Activated CD8-positive, alpha-beta memory T cell treated with anti-CD3 and anti-CD28 coated beads, Interleukin-2, amount 50 U/mL, for 1 hour (primary cell): ENCODE measurements around the gene NXT2.
A peak's percentile ranks its signal among the peaks of the same experiment; 100 is the strongest.
"Not testable (repeated sequence)": the region's sequence is repeated elsewhere in the genome, so short reads cannot be mapped to it uniquely, and the experiment has no call there.

ENCODE experiments used
- DNase-seq: peaks from one replicate; pipeline ENCODE4 v3.0.0-alpha.2; 2020; ENCODE audit errors: extremely low read depth

NXT2 gene

GRCh38 chrX:109536439-109537323 is at the start of gene NXT2:
Gene NXT2 (plus strand): TSS chrX:109536844. CDS start chrX:109537007, 163 bp downstream.
- DNase-seq, result peak; percentile 65

GRCh38 chrX:109487640-109488039 is 49.0 kb upstream of the NXT2 start:
- no peak for DNase-seq

DNA sequence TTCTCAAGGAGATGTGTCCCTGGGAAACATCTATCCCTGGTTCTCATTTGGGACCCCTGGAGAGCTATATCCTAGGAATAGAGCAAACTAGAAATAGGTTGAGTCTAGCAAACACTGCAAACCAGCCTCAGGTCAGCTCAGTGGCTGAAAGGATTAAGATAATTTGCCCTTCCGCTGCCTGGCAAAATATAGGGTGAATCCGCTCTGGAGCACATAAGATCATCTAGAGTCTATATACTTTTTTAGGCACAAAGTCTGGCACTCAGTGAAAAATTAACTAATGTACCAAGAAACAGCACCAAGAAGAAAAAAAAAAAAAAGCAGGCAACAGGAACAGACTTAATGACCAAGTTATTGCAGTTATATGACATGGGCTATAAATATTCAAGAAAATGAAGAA is 47.5 kb upstream of the NXT2 start:
- DNase-seq, result no peak

- DNase-seq, result no peak
Measured at GRCh38 chrX:109498434-109498833, 38.2 kb upstream of the NXT2 start.

GRCh38 chrX:109501176-109501575 is 35.5 kb upstream of the NXT2 start:
- DNase-seq, result no peak

DNA sequence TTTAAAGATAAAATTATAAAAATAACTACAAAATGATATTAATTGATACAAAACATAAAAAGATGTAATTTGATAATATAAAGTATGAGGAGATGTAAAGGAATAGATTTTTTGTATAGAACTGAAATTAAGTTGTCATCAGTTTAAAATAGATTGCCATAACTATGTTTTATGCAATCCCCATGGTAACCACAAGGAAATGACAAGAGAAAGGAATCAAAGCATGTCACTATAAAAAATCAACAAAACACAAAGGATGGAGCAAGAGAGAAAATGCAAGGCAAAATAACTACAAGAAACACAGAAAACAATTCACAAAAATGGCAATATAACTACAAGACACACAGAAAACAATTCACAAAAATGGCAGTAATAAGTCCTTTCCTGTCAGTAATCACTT is 27.7 kb upstream of the NXT2 start:
- no peak for DNase-seq

GRCh38 chrX:109511113-109511512 is 25.5 kb upstream of the NXT2 start:
- no peak for DNase-seq

DNA sequence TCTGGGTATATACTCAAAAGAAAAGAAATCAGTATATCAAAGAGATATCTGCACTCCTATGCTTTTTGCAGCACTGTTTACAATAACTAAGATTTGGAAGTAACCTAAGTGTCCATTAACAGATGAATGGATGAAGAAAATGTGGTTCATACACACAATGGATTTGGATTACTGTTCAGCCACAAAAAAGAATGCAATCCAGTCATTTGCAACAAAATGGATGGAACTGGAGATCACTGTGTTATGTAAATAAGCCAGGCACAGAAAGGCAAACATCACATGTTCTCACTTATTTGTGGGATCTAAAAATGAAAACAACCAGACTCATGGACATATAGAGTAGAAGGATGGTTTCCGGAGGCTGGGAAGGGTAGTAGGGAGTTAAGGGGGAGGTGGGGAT is 17.6 kb upstream of the NXT2 start:
- DNase-seq, result no peak

DNA sequence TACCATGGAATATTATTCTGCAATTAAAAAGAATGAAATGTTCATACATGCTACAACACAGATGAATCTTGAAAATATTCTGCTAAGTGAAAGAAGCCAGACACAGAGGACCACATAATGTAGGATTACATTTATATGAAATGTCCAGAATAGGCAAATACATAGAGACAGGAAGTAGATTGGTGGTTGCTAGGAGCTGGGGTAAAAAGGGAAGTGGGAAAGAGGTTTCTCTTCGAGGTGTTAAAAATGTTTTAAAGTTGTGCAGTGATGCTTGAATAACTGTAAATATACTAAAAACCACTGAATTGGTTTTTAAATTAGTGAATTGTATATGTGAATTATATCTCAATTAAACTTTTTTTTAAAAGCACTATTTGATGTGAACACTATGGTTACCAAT is 3.6 kb upstream of the NXT2 start:
- DNase-seq, result no peak

- DNase-seq, result no peak
Measured at GRCh38 chrX:109533631-109534030, 3.0 kb upstream of the NXT2 start.

DNA sequence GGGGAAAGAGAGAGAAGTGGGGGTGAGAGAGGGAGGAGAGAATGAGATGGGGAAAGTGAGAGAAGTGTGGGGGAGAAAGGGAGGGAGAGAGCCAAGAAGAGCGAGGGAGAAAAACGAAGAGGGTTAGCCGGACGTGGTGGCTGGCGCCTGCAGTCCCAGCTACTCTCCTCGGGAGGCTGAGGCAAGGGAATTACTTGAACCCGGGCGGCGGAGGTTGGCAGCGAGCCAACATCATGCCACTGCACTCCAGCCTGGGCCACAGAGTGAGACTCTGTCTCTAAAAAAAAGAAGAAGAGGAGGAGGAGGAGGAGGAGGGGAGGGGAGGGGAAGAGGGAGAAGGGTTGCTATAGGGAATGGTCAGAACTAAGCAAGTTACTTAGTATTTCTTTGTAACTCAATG is 1.7 kb upstream of the NXT2 start:
- DNase-seq, result no peak

GRCh38 chrX:109535578-109535977 is 1.1 kb upstream of the NXT2 start:
- DNase-seq, result no peak

- DNase-seq, result no peak
Measured at GRCh38 chrX:109537324-109537665, 651 bp downstream of the NXT2 start.

DNA sequence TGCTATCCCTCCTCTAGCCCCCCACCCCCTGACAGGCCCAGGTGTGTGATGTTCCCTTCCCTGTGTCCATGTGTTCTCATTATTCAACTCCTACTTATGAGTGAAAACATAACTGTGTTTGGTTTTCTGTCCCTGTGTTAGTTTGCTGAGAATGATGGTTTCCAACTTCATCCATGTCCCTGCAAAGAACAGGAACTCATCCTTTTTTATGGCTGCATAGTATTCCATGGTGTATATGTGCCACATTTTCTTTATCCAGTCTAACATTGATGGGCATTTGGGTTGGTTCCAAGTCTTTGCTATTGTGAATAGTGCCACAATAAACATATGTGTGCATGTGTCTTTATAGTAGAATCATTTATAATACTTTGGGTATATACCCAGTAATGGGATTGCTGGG is 2.4 kb downstream of the NXT2 start:
- not testable (repeated sequence) for DNase-seq

DNA sequence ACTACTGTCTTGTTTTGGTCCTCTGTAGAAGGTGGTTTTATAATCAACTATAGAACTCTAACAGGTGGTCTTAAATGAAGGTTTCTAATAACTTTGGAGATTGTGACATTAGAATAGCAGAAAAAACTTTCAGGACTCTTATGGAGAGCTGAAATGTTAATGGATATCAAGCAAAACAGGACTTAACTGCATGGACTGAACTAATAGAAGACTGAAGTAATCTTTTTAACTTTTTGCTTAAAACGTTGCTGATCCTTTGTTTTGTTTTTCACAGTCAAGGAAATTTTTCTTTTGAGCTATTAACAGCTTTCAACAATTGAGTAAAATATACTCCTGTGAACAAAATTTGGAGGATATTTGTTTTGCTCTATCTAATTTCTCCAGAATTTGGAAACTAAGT is 17.2 kb downstream of the NXT2 start:
- DNase-seq, result no peak

GRCh38 chrX:109576083-109576482 is 39.4 kb downstream of the NXT2 start:
- DNase-seq, result not testable (repeated sequence)

DNA sequence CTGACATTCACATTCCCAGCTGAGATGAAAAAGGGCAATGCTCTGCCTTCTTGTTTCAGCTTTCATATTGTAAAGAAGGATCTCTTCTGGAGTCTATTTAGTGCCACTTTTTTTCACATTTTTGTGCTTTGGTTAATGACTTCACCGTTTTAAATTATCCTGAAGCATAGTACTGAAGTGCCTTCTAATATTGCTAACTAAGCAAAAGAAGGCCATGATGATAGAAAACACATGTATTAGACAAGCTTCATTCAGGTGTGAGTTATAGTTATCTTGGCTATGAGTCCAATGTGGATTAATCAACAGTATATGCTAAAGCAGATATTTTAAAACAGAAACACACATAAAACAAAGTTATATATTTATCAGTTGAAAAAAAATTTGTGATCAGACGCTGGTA is 40.4 kb downstream of the NXT2 start:
- DNase-seq, result no peak

DNA sequence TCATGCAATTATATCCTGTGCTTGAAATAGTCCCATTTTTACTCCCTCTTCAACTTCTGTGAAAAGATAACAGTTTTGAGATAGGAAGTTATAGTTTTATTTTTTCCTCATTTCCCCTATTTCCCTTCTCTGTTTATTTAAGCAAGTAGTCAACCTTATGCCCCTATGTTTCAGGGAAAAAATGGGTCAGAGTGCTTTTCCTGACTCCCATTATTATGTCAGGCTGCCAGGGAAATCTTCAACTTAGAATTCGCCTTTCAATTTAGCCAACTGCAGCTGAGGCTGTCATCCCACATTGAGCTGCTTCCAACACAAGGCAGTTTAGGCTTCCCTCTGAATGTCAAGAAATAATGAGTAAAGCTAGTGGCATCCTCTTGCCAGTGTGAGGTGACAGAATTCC is 42.3 kb downstream of the NXT2 start:
- DNase-seq, result no peak

DNA sequence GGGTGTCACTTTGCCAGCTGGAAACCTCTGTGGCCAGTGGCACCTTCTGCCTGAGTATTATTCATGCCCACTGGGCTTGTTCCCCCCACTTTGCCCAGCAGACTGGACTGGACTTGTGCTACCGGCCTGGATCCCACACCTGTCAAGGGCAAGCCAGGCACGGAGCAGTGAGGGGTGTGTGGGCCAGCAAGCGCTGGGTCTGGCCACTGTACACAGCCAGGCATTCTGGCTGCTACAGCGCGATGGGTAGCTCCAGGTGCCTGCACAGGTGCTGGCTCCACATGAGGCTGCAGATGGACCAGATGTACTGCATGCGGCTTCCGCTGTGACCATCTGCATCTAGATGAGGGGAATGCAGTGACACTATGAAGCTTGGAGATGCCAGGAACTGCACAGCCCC is 48.8 kb downstream of the NXT2 start:
- no peak for DNase-seq

- no peak for DNase-seq
Measured at GRCh38 chrX:109590176-109590575, 53.5 kb downstream of the NXT2 start.
